H1 (cell line): ENCODE data around the gene RTEL1. TPM values are rescaled to one million over a fixed set of nuclear protein-coding genes. Genes with fewer than 3 reads are reported as not detected.

Experiments used
- CTCF ChIA-PET: fragments of 300-600 bp; sonication (Branson Sonifier 250); formaldehyde crosslinking; loops from one replicate; lab custom pipeline; 2021; ENCODE audit not compliant: partially characterized antibody; lab: Charles Lee
- POLR2A ChIA-PET: fragments of 300-600 bp; sonication (Branson Sonifier 250); formaldehyde crosslinking; loops from one replicate; lab custom pipeline; 2021; ENCODE audit warnings: inconsistent platforms; ENCODE audit not compliant: partially characterized antibody; lab: Charles Lee
- DNase-seq, 2 experiments: peaks; one replicate each; pipeline versions ENCODE4 v3.0.0 to v3.0.0-alpha.2; 2010 to 2022; ENCODE audit warnings: low spot score in 2 of 2, low read depth in 1 of 2, mixed read lengths in 1 of 2
- FAIRE-seq: peaks from 2 replicates; lab custom pipeline; 2011; peaks lifted over from hg19 to GRCh38; lab: Jason Lieb, UNC
- H2AFZ ChIP-seq: 2 replicates; pipeline ENCODE4 v1.8.1; 2012; ENCODE audit warnings: low read length, inconsistent platforms
- H2AK5ac ChIP-seq: 2 replicates; pipeline ENCODE4 v1.6.1; 2013; ENCODE audit warnings: low read depth, low read length
- H2BK120ac ChIP-seq: replicated peaks from 2 replicates; pipeline ENCODE3; 2013; ENCODE audit warnings: low read depth, low read length, inconsistent platforms
- H2BK12ac ChIP-seq: 2 replicates; pipeline ENCODE4 v1.6.1; 2013; ENCODE audit warnings: low read depth, low read length
- H2BK15ac ChIP-seq: 2 replicates; pipeline ENCODE4 v1.6.1; 2013; ENCODE audit warnings: low read length
- H2BK20ac ChIP-seq: 2 replicates; pipeline ENCODE4 v1.6.1; 2013; ENCODE audit warnings: low read length
- H2BK5ac ChIP-seq: 2 replicates; pipeline ENCODE4 v1.6.1; 2013; ENCODE audit warnings: low read depth, low read length
- H3K14ac ChIP-seq: 2 replicates; pipeline ENCODE4 v1.6.1; 2013; ENCODE audit warnings: inconsistent platforms; ENCODE audit not compliant: insufficient read length
- H3K18ac ChIP-seq: 2 replicates; pipeline ENCODE4 v1.6.1; 2013; ENCODE audit warnings: low read length; ENCODE audit errors: extremely low read depth
- H3K23ac ChIP-seq: 2 replicates; pipeline ENCODE4 v1.6.1; 2013; ENCODE audit warnings: inconsistent platforms; ENCODE audit not compliant: insufficient read length
- H3K23me2 ChIP-seq: 2 replicates; pipeline ENCODE4 v1.6.1; 2013; ENCODE audit warnings: low read depth, low read length
- H3K27ac ChIP-seq: 2 replicates; pipeline ENCODE4 v1.6.1; 2011; ENCODE audit warnings: low read depth, low read length, inconsistent platforms
- H3K27me3 ChIP-seq, 4 experiments: replicated peaks in 1 of 4; 1 replicate in 1 of 4; 2 replicates in 3 of 4; pipeline versions ENCODE4 v1.6.1 to v1.8.1; 2011 to 2013; ENCODE audit warnings: low read length in 3 of 4, mild to moderate bottlenecking in 3 of 4, inconsistent platforms in 2 of 4, mixed read lengths in 2 of 4, moderate library complexity in 1 of 4; ENCODE audit not compliant: control insufficient read depth in 3 of 4, insufficient read depth in 3 of 4; ENCODE audit errors: extremely low read depth in 1 of 4
- H3K36me3 ChIP-seq, 4 experiments: 2 replicates each; pipeline versions ENCODE4 v1.6.1 to v1.8.1; 2011 to 2013; ENCODE audit warnings: mild to moderate bottlenecking in 4 of 4, low read length in 3 of 4, moderate library complexity in 2 of 4, control low read depth in 1 of 4, inconsistent platforms in 1 of 4; ENCODE audit not compliant: insufficient read depth in 4 of 4, control insufficient read depth in 2 of 4
- H3K4ac ChIP-seq: replicated peaks from 2 replicates; pipeline ENCODE3; 2013; ENCODE audit warnings: low read length, low read depth, mixed read lengths, inconsistent platforms; ENCODE audit not compliant: insufficient read length
- H3K4me1 ChIP-seq, 4 experiments: replicated peaks in 1 of 4; 1 replicate in 1 of 4; 2 replicates in 3 of 4; pipeline versions ENCODE4 v1.6.1 to v1.8.1; 2011 to 2013; ENCODE audit warnings: low read length in 3 of 4, inconsistent platforms in 2 of 4, mixed read lengths in 1 of 4; ENCODE audit not compliant: insufficient read depth in 4 of 4, control insufficient read depth in 3 of 4
- H3K4me2 ChIP-seq, 2 experiments: 2 replicates each; pipeline versions ENCODE4 v1.6.1 to v1.8.1; 2011 to 2013; ENCODE audit warnings: low read depth in 2 of 2, low read length in 2 of 2, control low read depth in 1 of 2, inconsistent platforms in 1 of 2, mild to moderate bottlenecking in 1 of 2; ENCODE audit not compliant: insufficient read depth in 1 of 2
- H3K4me3 ChIP-seq, 4 experiments: fragments of 200-600, 300-600 bp in 1 of 4; sonication (generic), shearing (Covaris generic), sonication (Bioruptor Twin) in 1 of 4; 2 replicates each; pipeline versions ENCODE4 v1.5.1 to v1.8.1; 2011 to 2016; ENCODE audit warnings: low read length in 4 of 4, low read depth in 3 of 4, control low read depth in 2 of 4, inconsistent platforms in 2 of 4, mild to moderate bottlenecking in 2 of 4, mixed read lengths in 1 of 4, moderate library complexity in 1 of 4; ENCODE audit not compliant: insufficient read depth in 2 of 4; ENCODE audit errors: extremely low read depth in 1 of 4
- H3K56ac ChIP-seq: replicated peaks from 2 replicates; pipeline ENCODE3; 2013; ENCODE audit warnings: low read depth, mild to moderate bottlenecking, mixed read lengths, low read length, inconsistent platforms; ENCODE audit not compliant: insufficient read length
- H3K79me1 ChIP-seq: 2 replicates; pipeline ENCODE4 v1.6.1; 2013; ENCODE audit warnings: low read depth, low read length, control low read depth
- H3K79me2 ChIP-seq, 2 experiments: 2 replicates each; pipeline versions ENCODE4 v1.6.1 to v1.8.1; 2012 to 2013; ENCODE audit warnings: low read length in 2 of 2, mild to moderate bottlenecking in 2 of 2, inconsistent platforms in 1 of 2; ENCODE audit not compliant: insufficient read depth in 2 of 2, control insufficient read depth in 1 of 2
- H3K9ac ChIP-seq, 4 experiments: replicated peaks in 1 of 4; 1 replicate in 1 of 4; 2 replicates in 3 of 4; pipeline versions ENCODE4 v1.6.1 to v1.8.1; 2011 to 2013; ENCODE audit warnings: low read depth in 3 of 4, low read length in 3 of 4, control low read depth in 2 of 4, mild to moderate bottlenecking in 2 of 4, moderate library complexity in 2 of 4, inconsistent platforms in 1 of 4; ENCODE audit errors: extremely low read depth in 1 of 4
- H3K9me3 ChIP-seq, 2 experiments: 2 replicates each; pipeline versions ENCODE4 v1.6.1 to v1.8.1; 2012 to 2013; ENCODE audit warnings: mild to moderate bottlenecking in 2 of 2, moderate library complexity in 2 of 2, control low read depth in 1 of 2, inconsistent platforms in 1 of 2, low read depth in 1 of 2, low read length in 1 of 2, mixed read lengths in 1 of 2; ENCODE audit not compliant: insufficient read depth in 2 of 2
- H4K20me1 ChIP-seq, 2 experiments: replicated peaks in 1 of 2; 2 replicates each; pipeline versions ENCODE3 to v1.8.1; 2011 to 2013; ENCODE audit warnings: inconsistent platforms in 2 of 2, low read length in 2 of 2, mild to moderate bottlenecking in 1 of 2; ENCODE audit not compliant: insufficient read depth in 2 of 2, control insufficient read depth in 1 of 2
- H4K5ac ChIP-seq: 2 replicates; pipeline ENCODE4 v1.6.1; 2013; ENCODE audit warnings: low read length, low read depth, mixed read lengths, inconsistent platforms; ENCODE audit not compliant: insufficient read length
- H4K8ac ChIP-seq: 2 replicates; pipeline ENCODE4 v1.8.0; 2013; ENCODE audit warnings: mild to moderate bottlenecking, moderate library complexity, low read length, inconsistent platforms; ENCODE audit not compliant: insufficient read depth; ENCODE audit errors: extremely low read depth
- H4K91ac ChIP-seq: replicated peaks from 2 replicates; pipeline ENCODE3; 2013; ENCODE audit warnings: low read length, mixed read lengths, inconsistent platforms; ENCODE audit not compliant: insufficient read length
- BACH1 ChIP-seq: IDR thresholded peaks from 2 replicates; pipeline ENCODE4 v1.6.1; 2012; ENCODE audit warnings: low read length, improper control_type of control experiment
- EP300 ChIP-seq, 2 experiments: IDR thresholded peaks; 1 replicate in 1 of 2; 2 replicates in 1 of 2; pipeline ENCODE4 v1.6.1; 2011 to 2012; ENCODE audit warnings: low read depth in 2 of 2, low read length in 2 of 2, mild to moderate bottlenecking in 2 of 2, borderline replicate concordance in 1 of 2, inconsistent platforms in 1 of 2, moderate library complexity in 1 of 2
- GABPA ChIP-seq: IDR thresholded peaks from 2 replicates; pipeline ENCODE4 v1.6.1; 2011; ENCODE audit warnings: mild to moderate bottlenecking, low read length, moderate library complexity, borderline replicate concordance; ENCODE audit not compliant: insufficient read depth
- RBBP5 ChIP-seq: IDR thresholded peaks from 2 replicates; pipeline ENCODE4 v1.7.1; 2012; ENCODE audit warnings: low read depth, mild to moderate bottlenecking, inconsistent platforms, low read length, moderate library complexity, borderline replicate concordance
- TAF1 ChIP-seq: IDR thresholded peaks from 2 replicates; pipeline ENCODE4 v1.6.1; 2011; ENCODE audit warnings: mild to moderate bottlenecking, low read depth, low read length
- WGBS, 2 experiments: shearing (Covaris generic) in 1 of 2; methylation state at CpG; one replicate each; pipeline versions ENCODE4 v1.1.6 to v1.1.7; 2013 to 2015; ENCODE audit warnings: low lambda C conversion rate in 2 of 2, mixed read lengths in 2 of 2, inconsistent platforms in 1 of 2, low coverage in 1 of 2, missing lambda C conversion rate in 1 of 2; ENCODE audit not compliant: insufficient replicate concordance in 2 of 2, insufficient coverage in 1 of 2, insufficient read length in 1 of 2; ENCODE audit errors: extremely low coverage in 1 of 2, missing lambda C conversion rate in 1 of 2; 5-methylcytosine and 5-hydroxymethylcytosine counted together
- polyA plus RNA-seq, 7 experiments: library from polyadenylated mRNA; depleted of rRNA in 3 of 7; stranded (reverse) in 5 of 7; unstranded in 2 of 7; fragments of >200 nt in 5 of 7; fragments of 200-250 nt in 2 of 7; gene quantifications; 1 replicate in 5 of 7; 2 replicates in 1 of 7; 4 replicates in 1 of 7; pipeline versions ENCODE4 v1.2.1 to v1.2.3, GENCODE V29; 2011 to 2013; ENCODE audit warnings: missing spikeins in 2 of 7, mixed read lengths in 2 of 7
- total RNA-seq: library from RNA; stranded (reverse); fragmentation: NEBNext Ultra II Directional; extraction: Animal tissue kit (Norgen Biotek cat#: 25700); gene quantifications from 2 replicates; pipeline ENCODE4 v1.2.1, GENCODE V29; 2021

The RTEL1 gene
- total and polyA plus RNA-seq, 2 of the 8 experiments (the other 6 are each of a cell fraction or from before 2014, with no cell fraction given) = 16.2 to 37.1 TPM

- H3K14ac ChIP-seq = no peak overlapping the region
- H2BK5ac ChIP-seq = no peak overlapping the region
- H3K79me2 ChIP-seq = no peaks in the 10 kb centered on the region
- no peak overlapping the region for H3K18ac ChIP-seq
- no peak overlapping the region for H2BK15ac ChIP-seq
- FAIRE-seq (no peak), DNase-seq (no peak)
- no peak overlapping the region for H2BK20ac ChIP-seq
- H3K36me3 ChIP-seq = peaks cover 0 to 3% (median 0%) of the 10 kb centered on the region in 4 experiments; a peak in 1 of 8 replicates
- no peak overlapping the region for H2AK5ac ChIP-seq
- peaks cover 8% of the 10 kb centered on the region; the same call in 1 of the 2 replicates for H3K23me2 ChIP-seq
- no peak overlapping the region for H3K4ac ChIP-seq
- 98% methylated on average over 6 of the region's 10 CpGs; no CpG with 5 or more reads in 1 of the 2 experiments for WGBS, 2 experiments
- H3K4me2 ChIP-seq = no peak overlapping the region
- H3K23ac ChIP-seq = no peak overlapping the region
- no peak overlapping the region; the same call in 1 of the 2 replicates for H4K8ac ChIP-seq
- H3K27me3 ChIP-seq = no peaks in the 10 kb centered on the region
- no peak overlapping the region for H3K9ac ChIP-seq
- no peak overlapping the region for H2AFZ ChIP-seq
- peaks cover 0 to 12% (median 6%) of the 10 kb centered on the region in 4 experiments; a peak in 4 of 7 replicates for H3K4me1 ChIP-seq
- H3K9me3 ChIP-seq = no peaks in the 10 kb centered on the region; a peak in 1 of 4 replicates
- H2BK120ac ChIP-seq = no peak overlapping the region
- no peaks in the 10 kb centered on the region for H3K79me1 ChIP-seq
- no peak overlapping the region for H2BK12ac ChIP-seq
- no peak overlapping the region for H3K56ac ChIP-seq
- H4K5ac ChIP-seq = no peak overlapping the region
- H4K91ac ChIP-seq = no peak overlapping the region
- ChIA-PET CTCF (no interaction called here), POLR2A (interaction anchor here (0.5 to 3.5 kb wide), 6 partner anchors 9 to 278 kb away, joined by 3 to 15 read pairs (median 4); no protein-coding TSS in a partner anchor)
- H3K4me3 ChIP-seq = no peak overlapping the region
- H4K20me1 ChIP-seq = peaks cover 0 to 12% of the 10 kb centered on the region in 2 experiments
- H3K27ac ChIP-seq = no peak overlapping the region
- TF ChIP-seq RBBP5 (no peak), EP300 (IDR thresholded peaks at IDR 0.05; ENCODE audit: borderline replicate concordance in 1 of 2, low read depth in 2 of 2, low read length in 2 of 2) (no peak), BACH1 (no peak), GABPA (no peak), TAF1 (no peak)
Measured at GRCh38 chr20:63693083-63693732, 35.1 kb downstream of the RTEL1 start.
